ENCODE measurements around the gene PDCD10.

The PDCD10 gene

GRCh38 chr3:167669699-167670098 is 65.0 kb downstream of the PDCD10 start:
- DNase-seq (ENCODE audit: extremely low read depth, low read depth), result no peak
- no peak overlapping the region for H3K4me3 ChIP-seq (replicated peaks; ENCODE audit: low read depth, low read length)
- TF ChIP-seq, protein P1, sequence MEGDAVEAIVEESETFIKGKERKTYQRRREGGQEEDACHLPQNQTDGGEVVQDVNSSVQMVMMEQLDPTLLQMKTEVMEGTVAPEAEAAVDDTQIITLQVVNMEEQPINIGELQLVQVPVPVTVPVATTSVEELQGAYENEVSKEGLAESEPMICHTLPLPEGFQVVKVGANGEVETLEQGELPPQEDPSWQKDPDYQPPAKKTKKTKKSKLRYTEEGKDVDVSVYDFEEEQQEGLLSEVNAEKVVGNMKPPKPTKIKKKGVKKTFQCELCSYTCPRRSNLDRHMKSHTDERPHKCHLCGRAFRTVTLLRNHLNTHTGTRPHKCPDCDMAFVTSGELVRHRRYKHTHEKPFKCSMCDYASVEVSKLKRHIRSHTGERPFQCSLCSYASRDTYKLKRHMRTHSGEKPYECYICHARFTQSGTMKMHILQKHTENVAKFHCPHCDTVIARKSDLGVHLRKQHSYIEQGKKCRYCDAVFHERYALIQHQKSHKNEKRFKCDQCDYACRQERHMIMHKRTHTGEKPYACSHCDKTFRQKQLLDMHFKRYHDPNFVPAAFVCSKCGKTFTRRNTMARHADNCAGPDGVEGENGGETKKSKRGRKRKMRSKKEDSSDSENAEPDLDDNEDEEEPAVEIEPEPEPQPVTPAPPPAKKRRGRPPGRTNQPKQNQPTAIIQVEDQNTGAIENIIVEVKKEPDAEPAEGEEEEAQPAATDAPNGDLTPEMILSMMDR (IDR thresholded peaks at IDR 0.05; ENCODE audit: low read depth, low read length, missing control alignments), result no peak

- no peak for DNase-seq (ENCODE audit: extremely low read depth, low read depth)
- no peak overlapping the region for H3K4me3 ChIP-seq (replicated peaks; ENCODE audit: low read depth, low read length)
- TF ChIP-seq, protein P1 (IDR thresholded peaks at IDR 0.05; ENCODE audit: low read depth, low read length, missing control alignments), result no peak
These were observed 66.0 kb downstream of the PDCD10 start for GRCh38 chr3:167668651-167669050.

DNA sequence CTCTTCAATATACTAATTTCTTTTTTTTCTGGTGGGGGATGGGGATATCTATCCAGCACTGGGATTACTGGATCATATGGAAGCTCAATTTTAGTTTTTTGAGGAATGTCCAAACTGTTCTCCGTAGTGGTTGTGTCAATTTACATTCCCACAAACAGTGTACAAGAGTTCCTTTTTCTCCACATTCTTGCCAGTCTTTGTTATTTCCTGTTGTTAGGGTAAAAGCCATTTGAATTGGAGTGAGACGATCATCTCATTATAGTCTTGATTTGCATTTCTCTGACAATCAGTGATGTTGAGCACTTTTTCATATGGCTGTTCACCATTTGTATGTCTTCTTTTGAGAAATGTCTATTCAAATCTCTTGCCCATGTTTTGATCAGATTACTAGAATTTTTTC is 68.1 kb downstream of the PDCD10 start:
- TF ChIP-seq, protein P1 (IDR thresholded peaks at IDR 0.05; ENCODE audit: low read depth, low read length, missing control alignments), result no peak
- no peak for DNase-seq (ENCODE audit: extremely low read depth, low read depth)
- no peak overlapping the region for H3K4me3 ChIP-seq (replicated peaks; ENCODE audit: low read depth, low read length)

- TF ChIP-seq, protein P1 (IDR thresholded peaks at IDR 0.05; ENCODE audit: low read depth, low read length, missing control alignments), result no peak
- no peak for DNase-seq (ENCODE audit: extremely low read depth, low read depth)
These were observed 71.7 kb downstream of the PDCD10 start for GRCh38 chr3:167662919-167663400.

DNA sequence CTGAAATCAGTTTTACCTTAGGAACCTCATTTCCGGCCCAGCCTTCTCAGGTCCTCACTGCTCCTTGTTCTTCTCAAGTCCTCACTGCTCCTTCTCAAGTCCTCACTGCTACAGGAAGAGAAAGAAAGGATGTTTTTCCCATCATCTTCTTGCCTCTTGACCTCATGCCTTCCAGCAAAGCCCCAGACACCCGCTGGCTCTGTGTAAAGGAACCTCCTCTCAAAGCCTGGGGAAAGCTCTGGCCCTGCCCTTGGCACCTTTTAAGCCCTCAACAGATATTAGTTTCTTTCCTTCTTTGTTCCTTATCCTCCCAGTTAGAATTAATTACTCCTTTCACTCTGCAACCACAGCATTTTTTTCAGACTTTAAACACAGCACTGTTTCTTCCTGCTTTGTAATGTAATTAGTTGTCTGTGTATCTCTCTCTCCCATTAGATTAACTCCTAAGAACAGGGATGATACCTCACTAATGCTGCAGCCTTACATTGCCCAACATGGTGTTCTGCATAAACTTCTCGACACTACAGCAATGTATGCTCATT is 76.9 kb downstream of the PDCD10 start:
- H3K4me3 ChIP-seq (replicated peaks; ENCODE audit: low read depth, low read length), result no peak overlapping the region
- DNase-seq (ENCODE audit: extremely low read depth, low read depth), result no peak
- TF ChIP-seq, protein P1 (IDR thresholded peaks at IDR 0.05; ENCODE audit: low read depth, low read length, missing control alignments), result no peak

More at GRCh38 chr3:167662919-167663400, 71.7 kb downstream of the PDCD10 start:
- H3K4me3 ChIP-seq (replicated peaks; ENCODE audit: low read depth, low read length), result no peak overlapping the region

DNA sequence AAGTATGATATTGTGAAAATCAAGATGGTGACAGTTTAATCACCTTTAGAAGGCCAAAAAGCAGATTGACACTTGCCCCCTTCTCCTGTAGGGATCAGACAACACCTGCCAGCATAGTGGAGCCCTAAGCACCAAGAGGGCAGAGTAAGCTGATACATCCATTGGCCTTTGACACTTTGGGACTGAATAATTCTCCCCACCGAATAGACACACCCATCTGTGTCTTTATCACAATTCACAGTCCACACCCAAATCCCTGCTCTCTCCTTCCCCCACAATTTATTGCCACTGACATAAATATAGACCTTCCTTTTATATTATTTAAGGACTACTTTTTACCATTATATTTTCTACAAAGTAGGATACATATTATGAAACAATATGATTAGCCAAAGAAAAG is 77.9 kb downstream of the PDCD10 start:
- no peak overlapping the region for H3K4me3 ChIP-seq (replicated peaks; ENCODE audit: low read depth, low read length)
- TF ChIP-seq, protein P1 (IDR thresholded peaks at IDR 0.05; ENCODE audit: low read depth, low read length, missing control alignments), result no peak
- DNase-seq (ENCODE audit: extremely low read depth, low read depth), result no peak

GRCh38 chr3:167653760-167654159 is 80.9 kb downstream of the PDCD10 start, which contains the start of gene WDR49:
Gene WDR49, minus strand, starts transcription at chr3:167653942. Its CDS starts 517 bp downstream, at chr3:167653425.
- no peak within 1 kb of the TSS for H3K4me3 ChIP-seq (replicated peaks; ENCODE audit: low read depth, low read length)
- TF ChIP-seq, protein P1 (IDR thresholded peaks at IDR 0.05; ENCODE audit: low read depth, low read length, missing control alignments), result no peak
- no peak for DNase-seq (ENCODE audit: extremely low read depth, low read depth)
